ENCODE results near the gene ULK1.

Gene ULK1

DNA sequence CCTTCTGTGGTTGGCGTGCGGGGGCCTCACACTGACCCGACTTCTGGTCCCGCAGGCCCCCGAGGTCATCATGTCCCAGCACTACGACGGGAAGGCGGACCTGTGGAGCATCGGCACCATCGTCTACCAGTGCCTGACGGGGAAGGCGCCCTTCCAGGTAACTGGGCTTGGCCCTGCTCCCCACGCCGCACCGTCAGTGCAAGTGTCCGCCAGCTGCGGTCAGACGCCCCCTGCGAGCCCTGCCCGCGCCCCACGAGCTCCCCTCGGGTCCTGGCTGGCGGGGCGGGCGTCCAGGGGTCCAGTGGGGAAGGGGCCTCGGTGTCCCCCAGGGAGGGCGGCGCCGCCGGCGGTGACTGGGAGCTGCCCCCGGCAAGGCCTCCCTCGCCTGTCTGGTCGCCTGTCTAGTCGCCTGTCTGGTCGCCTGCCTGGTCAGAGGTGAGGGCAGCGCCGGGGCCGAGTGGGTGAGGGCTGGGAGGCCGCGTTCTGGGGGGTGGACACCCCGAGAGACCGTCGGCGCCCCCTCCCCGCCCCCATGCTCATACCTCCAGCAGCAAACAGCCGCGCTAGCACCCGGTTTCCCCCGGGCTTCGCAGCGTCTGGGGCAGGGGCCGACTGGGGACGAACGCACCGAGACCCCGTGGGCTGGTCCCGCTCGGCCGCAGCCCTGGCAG, 14.8 kb downstream of the ULK1 start:
- no peak for DNase-seq

GRCh38 chr12:131909752-131910219, 15.4 kb downstream of the ULK1 start:
- no peak for DNase-seq

GRCh38 chr12:131910302-131911027, 16.0 kb downstream of the ULK1 start:
- no peak for DNase-seq

GRCh38 chr12:131911028-131911650, 16.7 kb downstream of the ULK1 start:
- no peak for DNase-seq

- no peak for DNase-seq
Observed at GRCh38 chr12:131911851-131912477, 17.5 kb downstream of the ULK1 start.

DNA sequence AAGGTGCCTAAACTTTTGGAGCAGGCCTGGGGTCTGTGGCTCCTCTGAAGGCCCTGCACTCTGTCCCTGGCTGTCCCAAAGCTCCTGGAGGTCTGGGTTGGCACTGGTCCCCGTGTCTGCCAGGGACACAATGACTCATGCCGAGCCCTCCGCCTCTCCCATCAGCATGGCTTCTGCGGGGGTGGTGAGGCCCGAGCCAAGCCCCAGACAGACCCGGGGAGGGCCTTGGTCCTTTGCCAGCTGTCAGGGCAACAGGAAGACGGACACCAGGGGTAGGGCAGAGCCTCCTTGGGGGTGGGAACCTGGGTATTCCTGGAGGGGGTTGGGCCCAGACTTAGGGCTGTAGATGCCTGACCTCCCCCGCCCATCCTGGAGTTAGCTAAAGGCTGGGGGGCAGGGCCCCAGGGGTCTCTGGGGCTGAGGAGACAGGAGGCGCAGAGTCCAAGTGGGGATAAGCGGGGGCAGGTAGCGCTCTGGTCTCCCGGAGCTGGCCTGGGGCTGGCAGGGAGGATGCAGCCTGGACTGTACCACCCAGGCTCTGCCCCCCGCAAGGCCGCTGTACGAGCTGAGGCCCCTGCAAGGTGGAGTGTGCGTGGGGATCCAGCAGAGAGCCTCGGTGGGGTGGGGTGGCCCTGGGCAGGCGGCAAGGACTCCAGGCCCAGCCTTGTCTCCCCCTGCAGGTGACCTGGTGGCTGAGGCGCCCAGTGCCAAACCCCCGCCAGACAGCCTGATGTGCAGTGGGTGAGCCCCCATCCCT, 18.3 kb downstream of the ULK1 start:
- no peak for DNase-seq

DNA sequence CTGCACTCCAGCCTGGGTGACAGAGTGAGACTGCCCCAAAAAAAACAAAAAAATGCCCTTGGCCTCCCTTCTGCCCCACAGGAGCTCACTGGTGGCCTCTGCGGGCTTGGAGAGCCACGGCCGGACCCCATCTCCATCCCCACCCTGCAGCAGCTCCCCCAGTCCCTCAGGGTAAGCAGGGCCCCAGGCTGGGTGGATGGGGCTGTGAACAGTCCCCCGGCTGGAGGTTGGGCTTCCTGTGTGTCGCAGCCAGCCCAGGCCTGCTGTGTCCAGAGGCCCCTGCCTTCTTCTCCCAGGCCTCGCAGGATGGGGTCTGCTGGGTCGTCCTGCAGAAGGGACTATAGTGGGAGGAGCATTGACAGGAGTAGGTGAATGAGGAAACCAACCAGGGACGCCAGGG, 19.2 kb downstream of the ULK1 start:
- DNase-seq, result no peak

- DNase-seq, result no peak
Observed at GRCh38 chr12:131914179-131914702, 19.8 kb downstream of the ULK1 start.

GRCh38 chr12:131915000-131915689, 20.7 kb downstream of the ULK1 start:
- no peak for DNase-seq

- no peak for DNase-seq
Observed at GRCh38 chr12:131915823-131916222, 21.4 kb downstream of the ULK1 start.

- no peak for DNase-seq
Observed at GRCh38 chr12:131916306-131917138, 22.1 kb downstream of the ULK1 start.

DNA sequence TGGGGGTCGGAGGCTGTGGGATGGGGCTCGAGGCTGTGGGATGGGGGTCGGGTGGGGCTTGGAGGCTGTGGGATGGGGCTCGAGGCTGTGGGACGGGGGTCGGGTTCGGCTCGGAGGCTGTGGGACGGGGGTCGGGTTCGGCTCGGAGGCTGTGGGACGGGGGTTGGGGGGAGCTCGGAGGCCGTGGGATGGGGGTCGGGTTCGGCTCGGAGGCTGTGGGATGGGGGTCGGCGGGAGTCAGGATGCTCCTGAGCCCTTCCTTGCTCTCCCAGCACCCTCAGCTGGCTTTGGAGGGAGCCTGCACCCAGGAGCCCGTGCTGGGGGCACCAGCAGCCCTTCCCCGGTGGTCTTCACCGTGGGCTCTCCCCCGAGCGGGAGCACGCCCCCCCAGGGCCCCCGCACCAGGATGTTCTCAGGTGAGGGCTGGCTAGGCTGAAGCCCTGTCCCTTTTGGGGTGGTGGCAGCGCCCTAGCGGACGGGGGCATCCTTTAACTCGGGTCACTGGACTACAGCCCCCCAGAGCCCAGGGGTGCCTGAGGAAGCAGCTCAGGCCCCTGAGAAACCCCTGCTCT, 22.8 kb downstream of the ULK1 start:
- no peak for DNase-seq

DNA sequence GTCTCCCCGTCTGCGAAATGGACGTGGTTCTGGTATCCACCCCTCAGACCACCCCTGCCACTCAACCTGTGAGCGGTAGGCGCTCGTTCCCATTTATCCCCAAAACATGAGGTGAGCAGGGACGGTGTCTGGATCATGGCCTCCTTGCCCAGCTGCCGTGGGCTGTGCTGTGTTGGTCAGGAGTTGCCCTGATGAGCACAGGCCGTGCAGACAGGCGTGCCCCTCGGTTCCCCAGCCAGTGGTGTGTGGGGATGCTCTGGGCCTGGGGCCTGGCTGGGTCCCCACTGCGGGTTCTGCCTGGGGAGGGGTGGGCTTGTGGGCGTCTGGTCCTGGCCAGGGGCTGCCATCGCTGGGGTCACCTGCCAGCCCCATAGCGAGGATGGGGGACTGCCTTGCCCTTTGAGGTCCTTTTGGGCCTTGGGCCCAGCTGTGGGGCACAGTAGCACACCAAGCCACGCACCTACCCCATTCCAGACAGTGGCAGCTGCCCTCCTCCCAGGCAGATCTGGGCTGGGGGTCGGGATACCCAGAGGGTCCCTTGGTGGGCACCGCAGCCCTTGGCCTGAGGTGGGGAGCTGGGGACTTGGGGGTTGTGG, 23.4 kb downstream of the ULK1 start:
- no peak for DNase-seq

DNA sequence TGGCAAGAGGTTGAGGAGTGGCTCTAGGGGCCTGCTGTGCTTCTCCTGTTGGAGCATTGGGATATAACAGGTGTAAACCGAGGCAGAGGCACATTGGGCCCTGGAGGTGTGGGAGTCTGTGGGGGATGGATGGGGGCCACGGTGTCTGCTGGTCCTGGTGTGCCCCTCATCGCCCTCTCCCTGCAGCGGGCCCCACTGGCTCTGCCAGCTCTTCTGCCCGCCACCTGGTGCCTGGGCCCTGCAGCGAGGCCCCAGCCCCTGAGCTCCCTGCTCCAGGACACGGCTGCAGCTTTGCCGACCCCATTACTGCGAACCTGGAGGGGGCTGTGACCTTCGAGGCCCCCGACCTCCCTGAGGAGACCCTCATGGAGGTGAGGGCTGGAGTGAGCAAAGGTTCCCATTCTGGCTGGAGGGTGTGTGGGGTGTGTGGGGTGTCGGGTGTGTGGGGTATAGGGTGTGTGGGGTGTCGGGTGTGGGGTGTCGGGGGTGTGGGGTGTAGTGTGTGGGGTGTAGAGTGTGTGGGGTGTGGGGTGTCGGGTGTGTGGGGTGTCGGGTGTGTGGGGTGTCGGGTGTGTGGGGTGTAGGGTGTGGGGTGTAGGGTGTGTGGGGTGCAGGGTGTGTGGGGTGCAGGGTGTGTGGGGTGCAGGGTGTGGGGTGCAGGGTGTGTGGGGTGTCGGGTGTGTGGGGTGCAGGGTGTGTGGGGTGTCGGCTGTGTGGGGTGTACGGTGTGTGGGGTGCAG, 24.1 kb downstream of the ULK1 start:
- no peak for DNase-seq

- DNase-seq, result no peak
Observed at GRCh38 chr12:131919051-131919347, 24.6 kb downstream of the ULK1 start.

GRCh38 chr12:131919366-131920156, 25.1 kb downstream of the ULK1 start:
- DNase-seq, result no peak

GRCh38 chr12:131920157-131920508, 25.7 kb downstream of the ULK1 start:
- DNase-seq, result no peak

DNA sequence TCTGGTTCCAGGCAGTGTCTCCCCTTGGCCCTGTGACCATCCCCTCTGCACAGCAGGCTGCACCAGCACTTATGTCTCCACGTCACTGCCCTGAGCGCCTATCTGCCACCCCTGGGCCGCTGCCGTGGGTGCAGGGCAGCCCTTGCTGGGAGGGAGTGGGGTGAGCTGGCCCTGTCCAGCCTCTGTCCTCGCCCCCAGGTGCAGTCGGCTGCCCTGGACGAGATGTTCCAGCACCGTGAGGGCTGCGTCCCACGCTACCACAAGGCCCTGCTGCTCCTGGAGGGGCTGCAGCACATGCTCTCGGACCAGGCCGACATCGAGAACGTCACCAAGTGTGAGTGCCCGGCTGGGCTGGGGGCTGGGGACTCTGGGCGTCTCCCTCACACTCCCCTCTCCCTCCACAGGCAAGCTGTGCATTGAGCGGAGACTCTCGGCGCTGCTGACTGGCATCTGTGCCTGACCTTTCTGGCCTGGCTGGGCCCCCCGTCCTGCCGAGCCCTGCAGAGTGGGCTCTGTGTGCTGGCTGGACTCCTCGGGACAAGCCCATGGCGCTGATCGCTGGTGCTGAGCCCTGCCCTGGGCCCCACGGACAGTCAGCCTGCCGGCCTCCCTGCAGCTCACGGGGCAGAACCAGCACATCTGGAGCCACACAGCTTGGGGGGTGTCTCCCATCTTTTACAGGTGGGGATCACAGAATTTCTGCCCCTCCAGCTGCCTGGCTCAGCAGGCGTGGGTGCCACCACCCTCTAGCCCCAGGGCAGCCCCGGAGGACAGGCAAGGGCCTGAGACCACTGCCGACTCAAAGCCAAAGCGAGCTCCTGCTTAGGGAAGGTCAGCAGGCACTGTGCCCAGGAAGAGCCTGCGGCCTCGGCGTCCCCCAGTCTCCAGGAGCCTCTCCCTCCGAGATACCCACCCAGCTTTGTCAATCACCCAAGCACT, 26.7 kb downstream of the ULK1 start:
- no peak for DNase-seq
